HG02610 (cell line): ENCODE measurements around the gene PAIP1.
A peak's percentile ranks its signal among the peaks of the same experiment; 100 is the strongest.
"Not testable (repeated sequence)": the region's sequence is repeated elsewhere in the genome, so short reads cannot be mapped to it uniquely, and the experiment has no call there.

Experiments
- ATAC-seq: cut with Tn5 transposase; IDR thresholded peaks from one replicate; pipeline ENCODE4 v1.9.1; 2021; ENCODE audit warnings: mild to moderate bottlenecking, moderate library complexity; ENCODE audit not compliant: unreplicated experiment

The PAIP1 gene

DNA sequence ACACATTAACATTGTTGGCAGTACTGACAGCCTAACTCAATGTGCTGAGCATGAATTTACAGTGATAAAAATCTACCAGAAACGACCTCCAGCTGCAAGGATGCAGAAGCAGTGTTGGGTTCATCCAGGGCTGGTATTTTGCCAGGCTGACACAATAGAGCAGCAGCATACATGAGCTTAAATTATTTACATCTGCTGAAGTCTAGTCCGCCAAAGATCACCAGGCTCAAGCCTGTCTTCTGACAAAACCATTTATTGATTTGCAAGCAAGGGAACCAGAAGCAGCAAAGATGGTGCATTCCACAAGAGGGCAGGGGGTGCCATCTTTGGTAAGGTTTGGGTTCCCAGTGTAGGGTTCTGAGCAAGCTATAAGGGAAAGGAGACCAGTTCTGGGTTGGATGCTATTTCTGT lies 33.2 kb downstream of the PAIP1 start:
- no peak for ATAC-seq

DNA sequence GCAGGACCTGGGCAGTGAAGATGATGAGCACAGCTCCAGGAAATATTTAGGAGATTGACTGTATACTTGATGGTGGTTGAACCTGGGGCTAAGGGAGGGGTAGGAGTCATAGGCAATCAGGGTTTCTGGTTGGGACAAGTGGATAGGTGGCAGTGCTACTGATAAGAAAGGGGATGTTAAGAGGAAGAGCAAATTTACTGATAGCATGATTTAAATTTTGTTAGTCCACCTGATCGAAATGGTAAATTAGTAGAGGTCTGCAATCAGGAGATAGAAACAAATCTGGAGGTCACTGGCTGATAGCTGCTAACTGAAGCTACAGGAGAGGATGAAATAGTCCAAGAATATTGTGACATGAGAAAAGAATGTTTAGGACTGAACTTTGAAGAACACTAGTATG lies 36.3 kb downstream of the PAIP1 start:
- no peak for ATAC-seq

DNA sequence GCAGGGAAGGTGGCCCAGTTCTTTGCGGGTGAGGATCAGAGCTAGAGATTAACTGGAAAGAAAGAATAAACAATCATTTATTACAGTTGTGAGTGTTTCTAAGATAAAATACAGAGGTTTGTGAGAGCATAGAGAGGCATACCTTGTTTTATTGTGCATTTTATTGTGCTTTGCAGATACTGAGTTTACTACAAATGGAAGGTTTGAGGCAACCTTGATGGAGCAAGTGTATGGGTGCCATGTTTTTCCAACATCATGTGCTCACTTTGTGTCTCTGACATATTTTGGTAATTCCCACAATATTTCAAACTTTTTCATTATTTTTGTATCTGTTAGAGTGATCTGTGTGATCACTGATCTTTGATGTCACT lies 41.2 kb downstream of the PAIP1 start:
- ATAC-seq = no peak

DNA sequence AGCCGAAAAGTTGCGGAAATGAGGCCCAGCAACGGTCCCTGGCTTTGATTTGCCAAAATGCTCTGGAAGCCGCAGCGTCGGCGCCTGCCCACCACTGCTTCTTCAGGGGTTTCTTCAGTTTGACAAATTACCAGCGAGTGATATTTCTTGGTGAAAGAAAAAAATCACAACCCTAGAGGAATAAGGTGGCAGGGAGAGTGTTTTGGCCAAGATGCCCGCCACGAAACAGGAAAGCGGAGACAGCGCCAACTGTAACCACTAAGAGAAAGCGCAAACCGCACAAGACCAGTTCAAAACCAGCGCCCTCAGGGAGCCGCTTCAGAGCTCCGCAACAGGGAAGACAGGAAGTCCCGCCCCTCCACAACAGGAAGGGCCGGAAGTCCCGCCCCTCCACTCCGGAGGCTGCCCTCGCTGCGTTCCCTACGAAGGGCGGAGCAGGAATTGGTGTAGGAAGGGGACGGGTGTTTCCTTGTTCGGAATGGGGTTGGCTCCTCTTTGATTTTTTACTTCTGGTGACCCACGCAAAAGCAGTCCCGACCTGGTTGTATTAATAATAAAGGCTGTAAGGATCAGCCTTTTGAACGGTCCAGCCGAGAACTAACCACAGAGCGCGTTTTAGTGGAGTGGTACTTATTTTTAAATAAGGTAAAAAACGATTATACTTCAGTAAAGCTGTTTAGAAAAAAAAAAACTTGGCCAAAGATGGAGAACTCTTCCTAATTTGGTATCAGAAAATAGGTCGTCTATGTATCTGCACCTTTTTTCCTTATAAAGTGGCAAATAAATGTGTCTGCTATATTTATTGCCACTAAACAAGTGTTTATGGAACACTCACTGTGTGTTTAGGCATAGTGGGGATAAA lies 41.8 kb downstream of the PAIP1 start, which contains the start of gene C5orf34:
Gene C5orf34 (minus strand): TSS at position 333 of the 862 bp plus-strand sequence. CDS start 5,809 bp downstream, outside the sequence.
- ATAC-seq = peak; percentile 99

DNA sequence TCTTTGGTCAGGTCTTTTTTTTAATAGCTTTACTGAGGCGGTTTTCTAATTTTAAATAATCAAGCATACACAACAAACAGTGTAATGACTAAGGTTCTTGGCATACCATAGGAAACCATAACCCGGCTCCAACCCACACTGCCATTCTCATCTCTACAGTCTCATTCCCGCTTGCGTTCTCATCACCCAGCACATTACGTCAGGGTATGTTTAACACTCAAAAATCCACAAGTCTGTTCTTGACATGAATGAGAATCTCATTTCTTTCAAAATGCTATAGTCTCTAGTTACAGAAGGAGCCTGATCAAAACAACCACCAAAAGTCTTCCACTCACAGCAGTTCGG lies 42.4 kb downstream of the PAIP1 start:
- ATAC-seq = peak; percentile 33

DNA sequence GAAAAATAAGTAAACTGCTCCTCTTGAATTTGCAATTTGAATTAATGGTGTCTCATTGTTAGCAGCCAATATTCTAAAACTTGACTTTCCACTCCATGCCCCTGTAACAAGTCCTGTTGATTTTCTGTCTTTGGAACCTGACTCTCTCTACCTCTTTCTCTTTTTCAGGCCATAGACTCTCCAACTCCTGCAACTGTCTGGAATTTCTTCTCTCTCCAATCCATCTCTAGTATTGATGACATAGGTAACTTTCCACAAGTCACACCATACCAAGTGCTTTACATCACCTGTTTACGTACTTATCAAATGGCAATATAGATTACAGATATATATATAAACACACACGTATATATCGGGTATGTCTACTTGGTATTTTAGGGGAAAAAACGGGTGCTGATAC lies 42.9 kb downstream of the PAIP1 start:
- no peak for ATAC-seq

DNA sequence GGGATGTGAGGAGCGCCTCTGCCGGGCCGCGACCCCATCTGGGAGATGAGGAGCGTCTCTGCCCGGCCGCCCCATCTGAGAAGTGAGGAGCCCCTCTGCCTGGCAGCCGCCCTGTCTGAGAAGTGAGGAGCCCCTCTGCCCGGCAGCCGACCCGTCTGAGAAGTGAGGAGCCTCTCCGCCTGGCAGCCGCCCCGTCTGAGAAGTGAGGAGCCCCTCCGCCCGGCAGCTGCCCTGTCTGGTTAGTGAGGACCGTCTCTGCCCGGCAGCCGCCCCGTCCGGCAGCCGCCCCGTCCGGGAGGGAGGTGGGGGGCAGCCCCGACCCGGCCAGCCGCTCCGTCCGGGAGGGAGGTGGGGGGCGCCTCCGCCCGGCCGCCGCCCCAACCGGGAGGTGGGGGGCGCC lies 45.8 kb downstream of the PAIP1 start:
- ATAC-seq = not testable (repeated sequence)

DNA sequence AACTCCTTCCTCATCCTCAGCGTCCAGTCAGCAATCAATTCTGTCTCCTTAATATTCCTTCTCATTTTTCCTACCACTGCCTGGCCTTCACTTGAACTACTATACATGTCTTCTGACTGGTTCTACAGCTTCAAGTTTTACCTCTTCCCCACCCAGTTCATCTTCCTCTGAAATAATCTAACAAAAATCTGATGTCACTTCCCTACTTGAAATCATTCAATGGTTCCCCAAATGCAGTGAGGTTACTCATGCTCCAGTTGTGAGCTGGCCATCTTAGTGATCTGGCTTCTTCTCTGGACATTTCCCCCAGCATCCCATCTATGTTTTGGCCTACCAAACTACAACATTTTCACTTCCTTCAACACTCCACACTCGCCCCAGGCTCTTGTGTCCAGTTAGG lies 58.3 kb downstream of the PAIP1 start:
- no peak for ATAC-seq

DNA sequence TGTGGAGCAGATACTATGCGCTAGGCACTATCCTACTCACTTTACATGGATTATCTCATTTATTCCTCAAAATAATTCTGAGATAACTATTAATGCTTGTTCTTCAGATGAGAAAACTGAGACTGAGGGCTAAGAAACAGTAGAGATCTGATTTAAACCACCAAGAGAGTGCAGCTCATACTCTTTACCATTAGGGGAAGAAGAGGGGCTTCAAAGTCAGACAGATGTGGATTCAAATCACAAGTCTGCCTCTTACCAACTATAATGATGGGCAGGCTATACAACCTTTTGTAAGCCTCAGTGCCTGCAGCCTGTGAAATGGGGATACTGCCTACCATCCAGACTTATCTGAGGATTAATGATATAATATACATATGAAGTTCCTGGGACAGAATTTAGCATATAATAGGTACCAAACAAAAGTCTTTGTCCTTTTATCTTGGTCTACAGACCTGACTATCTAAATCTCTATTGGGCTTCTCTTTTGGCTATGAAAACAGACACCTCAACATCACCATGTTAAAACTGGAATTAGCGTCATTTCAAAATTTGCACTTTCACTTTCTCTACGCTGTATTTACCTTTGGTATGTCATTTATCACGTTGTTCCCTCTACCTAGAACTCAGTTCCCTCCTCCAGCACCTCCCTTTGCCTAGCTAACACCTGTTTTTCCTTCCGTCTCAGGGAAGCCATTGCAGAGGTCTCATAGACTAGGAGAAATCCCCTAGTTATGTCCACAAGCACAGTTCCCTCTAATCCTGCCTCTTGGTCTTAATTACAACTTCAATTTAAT lies 59.4 kb downstream of the PAIP1 start:
- ATAC-seq = no peak

DNA sequence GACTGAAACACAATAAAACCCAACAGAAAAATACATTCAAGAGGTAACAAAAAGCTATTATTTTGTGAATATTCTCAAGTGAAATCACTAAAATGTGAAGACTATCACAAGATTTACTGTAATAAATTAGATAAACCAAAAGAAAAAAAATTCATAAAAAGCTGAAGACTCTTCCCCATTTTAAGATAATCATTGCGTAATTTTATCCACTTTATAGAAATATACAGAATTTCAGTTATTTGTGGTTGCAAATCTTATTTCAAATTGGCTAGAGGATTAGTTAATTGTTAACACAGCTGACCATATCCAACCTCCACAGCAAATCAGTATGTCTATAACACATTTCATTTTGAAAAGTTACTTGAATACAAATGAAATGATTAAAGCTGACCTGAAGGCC lies 65.6 kb downstream of the PAIP1 start:
- ATAC-seq = no peak

DNA sequence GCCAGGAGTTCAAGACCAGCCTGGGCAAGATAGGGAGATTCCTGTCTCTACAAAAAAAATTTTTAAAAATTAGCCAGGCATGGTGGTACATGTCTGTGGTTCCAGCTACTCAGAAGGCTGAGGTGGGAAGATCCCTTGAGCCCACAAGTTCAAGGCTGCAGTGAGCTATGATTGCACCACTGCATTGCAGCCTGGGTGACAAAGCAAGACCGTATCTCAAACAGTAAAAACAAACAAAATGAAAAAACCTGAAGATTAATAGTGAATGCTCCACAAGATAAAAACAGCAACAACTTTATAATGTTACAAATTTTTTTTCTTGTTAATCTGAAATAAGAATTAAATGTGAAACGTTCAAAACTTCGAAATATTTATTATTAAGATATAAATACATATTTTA lies 70.5 kb downstream of the PAIP1 start:
- ATAC-seq = no peak

DNA sequence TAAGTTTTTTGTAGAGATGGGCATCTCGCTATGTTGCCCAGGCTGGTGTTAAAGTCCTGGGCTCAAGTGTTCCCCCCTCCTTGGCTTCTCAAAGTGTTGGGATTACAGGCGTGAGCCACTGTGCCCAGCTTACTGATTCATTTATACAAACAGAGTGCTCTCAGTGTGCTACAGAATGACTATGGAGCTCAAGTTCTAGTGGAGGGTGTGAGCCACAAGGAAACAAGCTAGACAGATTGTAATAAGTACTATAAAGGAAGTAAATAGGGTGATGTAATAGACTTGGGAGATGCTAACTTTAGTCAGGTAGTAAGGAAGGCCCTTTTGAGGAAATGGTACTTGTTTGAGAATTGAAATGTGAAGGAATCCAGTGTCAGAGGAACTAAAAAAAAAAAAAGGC lies 71.5 kb downstream of the PAIP1 start:
- ATAC-seq = no peak

DNA sequence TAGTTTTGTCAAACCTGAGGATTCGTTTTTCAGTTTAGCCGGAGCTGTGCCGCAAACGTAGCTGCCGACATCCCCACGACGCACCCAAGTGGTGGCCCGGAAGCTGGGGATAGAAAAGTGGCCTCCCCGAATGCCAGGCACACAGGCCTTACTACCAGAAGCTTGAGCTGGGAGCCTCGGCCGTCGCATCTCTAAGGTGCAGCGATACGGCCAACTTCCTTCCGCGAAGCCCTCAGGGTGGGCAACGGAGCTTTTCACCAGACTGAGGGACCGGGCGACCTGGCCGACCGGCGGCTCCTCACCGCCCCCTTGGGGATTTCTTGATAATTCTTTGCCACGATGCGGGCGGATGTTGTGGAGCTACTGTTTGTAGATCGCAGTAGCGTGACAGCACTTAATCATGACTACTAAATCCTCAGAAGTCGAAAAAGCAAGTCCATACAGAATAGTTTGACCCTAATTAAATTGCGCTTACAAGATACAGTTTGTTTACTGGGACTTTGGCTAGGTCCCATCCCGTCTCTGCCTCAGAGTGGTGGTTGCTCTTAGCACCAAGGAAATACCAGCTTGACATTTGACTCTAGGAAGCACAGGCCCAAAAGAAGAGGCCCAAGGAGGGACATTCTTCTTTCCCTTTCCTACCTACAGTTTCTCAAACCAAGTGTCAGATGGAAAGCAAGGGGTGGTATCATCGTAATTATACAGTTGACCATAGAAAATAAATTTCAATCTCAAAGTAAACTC lies 72.6 kb downstream of the PAIP1 start:
- ATAC-seq = peak; percentile 68

DNA sequence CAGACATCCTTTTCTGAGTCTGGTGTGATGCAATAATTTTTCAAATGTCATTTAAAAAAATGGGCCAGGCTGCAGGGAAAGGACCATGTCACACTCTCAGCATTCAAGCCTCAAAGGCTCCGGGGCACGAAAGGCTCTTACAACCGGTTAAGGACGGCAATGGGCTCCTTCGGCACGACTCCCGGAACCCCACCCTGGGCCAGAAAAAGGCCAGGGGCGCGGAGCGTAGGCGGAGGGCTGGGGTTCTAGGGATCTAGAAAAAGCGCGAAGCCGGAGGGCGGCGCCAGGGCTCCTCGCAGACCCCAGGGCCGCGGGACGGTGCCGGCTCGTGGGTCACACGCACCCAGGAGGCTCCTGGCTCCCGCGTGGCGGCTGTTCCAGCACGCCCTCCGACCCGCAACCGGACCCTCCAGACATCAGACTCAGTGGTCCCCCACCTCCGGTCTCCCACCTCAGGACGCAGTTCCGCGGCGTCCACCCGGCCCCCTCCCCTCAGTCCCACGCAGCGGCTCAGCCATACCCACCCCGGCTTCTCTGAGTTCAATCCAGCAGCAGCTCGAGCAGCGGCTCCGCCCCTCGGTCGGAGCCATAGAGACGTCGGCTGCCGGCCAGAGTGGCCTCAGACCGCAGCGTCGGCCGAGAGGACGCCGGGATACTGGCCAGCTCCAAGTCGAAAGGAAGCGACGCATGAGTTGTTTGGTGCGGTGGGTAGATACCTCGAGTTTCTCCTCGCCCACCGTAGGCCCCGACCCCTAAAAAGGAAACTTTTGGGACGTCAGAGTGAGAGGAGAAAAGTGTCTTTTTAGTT lies 73.4 kb downstream of the PAIP1 start, which contains the start of gene TMEM267:
Gene TMEM267 (minus strand): TSS at position 568 of the 808 bp plus-strand sequence. CDS start 29,896 bp downstream, outside the sequence.
- ATAC-seq = peak; percentile 93

DNA sequence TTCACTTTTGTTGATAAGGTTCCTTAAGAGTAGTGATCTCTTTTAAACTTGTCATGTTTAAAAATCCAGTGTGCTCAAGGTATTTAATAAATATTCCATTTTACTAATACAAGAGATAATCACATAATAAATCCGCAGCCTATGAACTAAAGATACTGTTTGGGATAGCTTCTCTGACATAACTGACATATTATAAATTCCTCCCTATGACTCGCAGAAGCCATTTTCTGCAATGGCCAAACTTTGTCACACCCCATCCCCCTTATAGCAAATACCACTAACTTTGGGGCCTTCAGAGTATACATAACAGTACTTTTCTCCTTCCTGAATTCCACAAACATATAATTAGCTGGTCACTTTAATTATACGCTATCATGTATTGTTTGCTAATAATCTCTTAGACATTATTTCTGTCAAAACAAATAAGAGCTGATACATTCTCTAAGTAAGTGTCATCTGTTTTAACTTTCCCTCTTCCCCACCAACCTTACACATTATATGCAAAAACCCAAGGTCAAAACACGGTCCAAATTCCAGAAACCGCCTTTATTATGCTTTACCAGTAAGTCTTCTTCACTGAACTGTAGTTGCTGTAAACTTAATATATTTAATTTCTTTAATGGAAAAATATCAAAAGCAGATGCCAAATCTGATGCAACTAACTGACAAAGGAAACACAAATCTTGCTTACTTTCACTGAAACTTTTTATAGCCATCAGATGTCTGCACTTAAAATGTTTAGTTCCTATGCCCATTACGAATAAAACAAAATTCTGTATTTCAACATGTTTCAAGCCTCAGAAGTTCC lies 74.2 kb downstream of the PAIP1 start:
- ATAC-seq = no peak
